Left lung (tissue), 14 donors: ENCODE data around the gene RBM27. TPM values are rescaled to one million over a fixed set of nuclear protein-coding genes. Genes with fewer than 3 reads are reported as not detected.

Experiments used
- ATAC-seq: fragments of 200-7000 bp; cut with Tn5 transposase; one replicate; pipeline ENCODE4 v1.9.1; 2020; ENCODE audit warnings: moderate library complexity
- DNase-seq, 4 donors: peaks; one replicate each; pipeline ENCODE4 v3.0.0-alpha.2; 2013 to 2020
- H3K27ac ChIP-seq, 2 donors: fragments of 200-600 bp; sonication (generic) in 1 of 2; one replicate each; pipeline versions ENCODE4 v1.5.0 to v1.8.0; 2020 to 2021
- H3K27me3 ChIP-seq, 2 donors: fragments of 200-600 bp; sonication (generic) in 1 of 2; one replicate each; pipeline versions ENCODE4 v1.5.0 to v1.8.0; 2020 to 2021
- H3K36me3 ChIP-seq, 2 donors: fragments of 200-600 bp; sonication (generic) in 1 of 2; one replicate each; pipeline versions ENCODE4 v1.5.0 to v1.8.0; 2020 to 2021
- H3K4me1 ChIP-seq, 2 donors: fragments of 200-600 bp; one replicate each; pipeline ENCODE4 v1.8.0; 2021
- H3K4me3 ChIP-seq, 2 donors: fragments of 200-600 bp; sonication (generic) in 1 of 2; one replicate each; pipeline versions ENCODE4 v1.5.0 to v1.8.0; 2020 to 2021; ENCODE audit warnings: mild to moderate bottlenecking in 1 of 2
- H3K9me3 ChIP-seq, 2 donors: fragments of 200-600 bp; sonication (generic) in 1 of 2; one replicate each; pipeline versions ENCODE4 v1.5.0 to v1.8.0; 2020 to 2021
- intact Hi-C, 2 donors: fragments of 100-400 bp; cut with DNase I; formaldehyde crosslinking; loops; one replicate each; pipeline versions ENCODE4 v1.11.2 to v1.14.2; 2022
- long read RNA-seq, 12 donors: library from polyadenylated mRNA in 2 of 12; unstranded in 2 of 12; transcript quantifications; one replicate each; pipeline ENCODE4 v2.0.0 and lab custom pipeline, GENCODE V29; 2019 to 2026
- polyA plus RNA-seq, 6 donors: library from polyadenylated mRNA; unstranded; fragments of 120-200 nt; gene quantifications; one replicate each; pipeline ENCODE4 v1.2.1, GENCODE V29; 2013; ENCODE audit not compliant: insufficient read length in 6 of 6
- total RNA-seq, 2 donors: library from RNA; stranded (reverse); fragmentation: NEBNext Ultra II Directional; extraction: Animal tissue kit (Norgen Biotek cat#: 25700); gene quantifications; one replicate each; pipeline ENCODE4 v1.2.1, GENCODE V29; 2021
- TF ChIP-seq, protein P1 (sequence below), 2 donors: fragments of 200-600 bp; sonication (generic) in 1 of 2; IDR thresholded peaks; one replicate each; pipeline versions ENCODE4 v1.5.0 to v1.8.0; 2021; ENCODE audit warnings: antibody characterized with exemption in 2 of 2
- donor health status: DM: no; HTN: yes; CAD: no.
- donor health status: DM: no; HTN: no; CAD: no.

The RBM27 gene, protein sequence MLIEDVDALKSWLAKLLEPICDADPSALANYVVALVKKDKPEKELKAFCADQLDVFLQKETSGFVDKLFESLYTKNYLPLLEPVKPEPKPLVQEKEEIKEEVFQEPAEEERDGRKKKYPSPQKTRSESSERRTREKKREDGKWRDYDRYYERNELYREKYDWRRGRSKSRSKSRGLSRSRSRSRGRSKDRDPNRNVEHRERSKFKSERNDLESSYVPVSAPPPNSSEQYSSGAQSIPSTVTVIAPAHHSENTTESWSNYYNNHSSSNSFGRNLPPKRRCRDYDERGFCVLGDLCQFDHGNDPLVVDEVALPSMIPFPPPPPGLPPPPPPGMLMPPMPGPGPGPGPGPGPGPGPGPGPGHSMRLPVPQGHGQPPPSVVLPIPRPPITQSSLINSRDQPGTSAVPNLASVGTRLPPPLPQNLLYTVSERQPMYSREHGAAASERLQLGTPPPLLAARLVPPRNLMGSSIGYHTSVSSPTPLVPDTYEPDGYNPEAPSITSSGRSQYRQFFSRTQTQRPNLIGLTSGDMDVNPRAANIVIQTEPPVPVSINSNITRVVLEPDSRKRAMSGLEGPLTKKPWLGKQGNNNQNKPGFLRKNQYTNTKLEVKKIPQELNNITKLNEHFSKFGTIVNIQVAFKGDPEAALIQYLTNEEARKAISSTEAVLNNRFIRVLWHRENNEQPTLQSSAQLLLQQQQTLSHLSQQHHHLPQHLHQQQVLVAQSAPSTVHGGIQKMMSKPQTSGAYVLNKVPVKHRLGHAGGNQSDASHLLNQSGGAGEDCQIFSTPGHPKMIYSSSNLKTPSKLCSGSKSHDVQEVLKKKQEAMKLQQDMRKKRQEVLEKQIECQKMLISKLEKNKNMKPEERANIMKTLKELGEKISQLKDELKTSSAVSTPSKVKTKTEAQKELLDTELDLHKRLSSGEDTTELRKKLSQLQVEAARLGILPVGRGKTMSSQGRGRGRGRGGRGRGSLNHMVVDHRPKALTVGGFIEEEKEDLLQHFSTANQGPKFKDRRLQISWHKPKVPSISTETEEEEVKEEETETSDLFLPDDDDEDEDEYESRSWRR
- total RNA-seq (10 to 100 TPM; 12.3 to 15.4 TPM), polyA plus RNA-seq (10 to 100 TPM; 24.4 to 30.0 (median 28.9) TPM)
- long read RNA-seq, donor 1: 0 reads
- long read RNA-seq, donor 2: 0 reads
- long read RNA-seq, donor 3: 0 reads
- long read RNA-seq, donor 4, partial matches to known transcripts: 1 of 3 reads
- long read RNA-seq, donor 4, other reads (novel, unspliced or antisense): 2 of 3 reads
- long read RNA-seq, donor 5: 0 reads
- long read RNA-seq, donor 6: 0 reads
- long read RNA-seq, donor 7: 0 reads
- long read RNA-seq, donor 8, full-length matches to known transcripts: 1 of 32 reads
- long read RNA-seq, donor 8, partial matches to known transcripts: 31 of 32 reads
- long read RNA-seq, donor 8, other reads (novel, unspliced or antisense): 0 of 32 reads
- long read RNA-seq, donor 9: 0 reads
- long read RNA-seq, donor 10, partial matches to known transcripts: 1 of 1 reads
- long read RNA-seq, donor 10, other reads (novel, unspliced or antisense): 0 of 1 reads
- long read RNA-seq, donor 11: 0 reads
- long read RNA-seq, donor 12: 0 reads

DNA sequence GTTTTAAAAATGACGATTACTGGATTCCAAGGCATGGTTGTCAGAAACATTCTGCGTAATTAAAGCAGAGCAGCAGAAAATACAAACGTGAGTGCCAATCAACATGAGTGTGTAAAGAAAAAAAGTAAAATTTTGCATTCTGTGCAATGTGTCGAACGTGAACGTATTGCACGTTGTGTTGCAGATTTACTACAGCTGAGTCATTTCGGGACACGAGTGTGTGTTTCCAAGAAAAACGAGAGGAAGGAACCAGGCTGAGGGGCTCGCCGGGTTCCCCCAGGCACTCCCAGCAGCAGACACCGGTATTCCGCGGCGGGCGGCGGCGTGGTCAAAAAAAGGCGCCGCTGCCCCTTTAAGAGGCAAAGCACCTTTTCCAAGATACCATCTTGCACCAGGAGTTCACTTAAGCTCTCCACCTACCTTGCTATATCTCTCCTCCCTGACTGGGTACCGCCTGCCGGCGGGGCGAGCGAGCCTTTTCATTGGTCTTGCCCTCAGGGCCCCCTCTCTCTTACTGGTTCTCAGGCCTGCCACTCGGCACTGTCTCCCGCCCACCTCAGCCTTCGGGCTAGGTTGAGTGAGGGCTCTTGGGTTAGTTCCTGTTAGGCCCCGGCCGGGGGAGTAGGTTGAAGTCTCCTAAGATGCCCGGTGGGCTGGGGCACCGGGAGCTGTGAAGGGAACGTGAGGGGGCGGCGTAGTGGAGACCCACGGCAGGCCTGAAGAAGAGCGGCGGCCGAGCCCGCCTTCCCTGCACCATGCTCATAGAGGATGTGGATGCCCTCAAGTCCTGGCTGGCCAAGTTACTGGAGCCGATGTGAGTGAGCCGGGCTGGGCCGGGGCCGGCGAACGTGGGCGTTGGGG is at the start of gene RBM27:
Gene RBM27, plus strand, starts transcription at position 595 of the 861 bp plus-strand sequence. Its CDS starts 161 bp downstream, at position 756.
- DNase-seq (peak; percentile 94 to 97 (median 96)), ATAC-seq (peak; percentile 100)
- intact Hi-C loops: no loop called here

DNA sequence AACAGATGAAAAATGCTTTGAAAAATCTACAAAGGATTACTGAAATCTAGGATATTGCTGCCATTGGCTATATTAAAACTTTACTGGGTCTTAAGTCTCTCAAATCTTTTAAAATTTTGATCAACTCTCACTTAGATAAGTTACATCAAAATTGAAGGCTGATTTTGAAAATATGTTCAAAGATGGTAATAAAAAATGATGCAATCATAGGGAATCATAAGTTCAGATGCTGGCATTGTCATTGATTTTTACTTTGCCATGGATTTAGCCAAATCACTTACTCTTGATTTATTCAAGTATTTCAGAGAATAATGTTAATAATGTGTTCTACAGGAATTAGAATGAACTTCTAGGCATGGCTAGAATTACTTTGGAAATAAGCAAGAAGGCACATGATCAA is 45.1 kb upstream of the RBM27 start:
- H3K36me3 ChIP-seq: peaks cover 4 to 100% of the 10 kb centered on the region in 2 donors

More for the DNA sequence above, at the start of gene RBM27:
- peaks cover 6 to 39% of the 10 kb centered on the region in 2 donors for H3K4me1 ChIP-seq
- no peaks in the 10 kb centered on the region for H3K9me3 ChIP-seq
- H3K36me3 ChIP-seq: no peaks in the 10 kb centered on the region
- H3K4me3 ChIP-seq: peak within 1 kb of the TSS; percentile 74 to 79
- peak within 1 kb of the TSS; percentile 79 to 80 for H3K27ac ChIP-seq
- TF ChIP-seq, protein P1, sequence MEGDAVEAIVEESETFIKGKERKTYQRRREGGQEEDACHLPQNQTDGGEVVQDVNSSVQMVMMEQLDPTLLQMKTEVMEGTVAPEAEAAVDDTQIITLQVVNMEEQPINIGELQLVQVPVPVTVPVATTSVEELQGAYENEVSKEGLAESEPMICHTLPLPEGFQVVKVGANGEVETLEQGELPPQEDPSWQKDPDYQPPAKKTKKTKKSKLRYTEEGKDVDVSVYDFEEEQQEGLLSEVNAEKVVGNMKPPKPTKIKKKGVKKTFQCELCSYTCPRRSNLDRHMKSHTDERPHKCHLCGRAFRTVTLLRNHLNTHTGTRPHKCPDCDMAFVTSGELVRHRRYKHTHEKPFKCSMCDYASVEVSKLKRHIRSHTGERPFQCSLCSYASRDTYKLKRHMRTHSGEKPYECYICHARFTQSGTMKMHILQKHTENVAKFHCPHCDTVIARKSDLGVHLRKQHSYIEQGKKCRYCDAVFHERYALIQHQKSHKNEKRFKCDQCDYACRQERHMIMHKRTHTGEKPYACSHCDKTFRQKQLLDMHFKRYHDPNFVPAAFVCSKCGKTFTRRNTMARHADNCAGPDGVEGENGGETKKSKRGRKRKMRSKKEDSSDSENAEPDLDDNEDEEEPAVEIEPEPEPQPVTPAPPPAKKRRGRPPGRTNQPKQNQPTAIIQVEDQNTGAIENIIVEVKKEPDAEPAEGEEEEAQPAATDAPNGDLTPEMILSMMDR (IDR thresholded peaks at IDR 0.05): peak in 1 of 2 donors; percentile 3
- H3K27me3 ChIP-seq: no peaks in the 10 kb centered on the region

DNA sequence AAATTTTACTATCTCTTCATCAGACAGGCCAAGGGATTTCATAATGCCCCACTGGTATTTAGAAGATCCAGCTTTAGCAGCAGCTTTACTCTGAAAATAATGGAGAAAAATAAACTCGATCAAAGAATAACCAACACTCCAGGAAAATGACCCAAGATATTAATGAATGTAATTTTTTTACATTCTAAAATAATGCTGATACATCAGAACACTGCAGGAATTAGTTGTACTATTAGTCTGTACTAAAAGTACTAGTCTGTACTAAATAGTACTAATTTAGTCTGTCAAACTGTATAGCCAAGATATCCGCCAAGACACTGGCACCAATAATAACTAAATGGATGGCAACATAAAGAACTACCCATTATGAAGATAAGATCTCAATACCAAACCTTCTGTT is 39.0 kb upstream of the RBM27 start:
- no peak overlapping the region for H3K4me3 ChIP-seq
- TF ChIP-seq, protein P1 (IDR thresholded peaks at IDR 0.05): no peak
- ATAC-seq (no peak), DNase-seq (no peak)
- no peaks in the 10 kb centered on the region for H3K9me3 ChIP-seq
- H3K4me1 ChIP-seq: no peaks in the 10 kb centered on the region
- H3K36me3 ChIP-seq: peaks cover 4 to 97% of the 10 kb centered on the region in 2 donors
- no peak overlapping the region for H3K27ac ChIP-seq
- no peaks in the 10 kb centered on the region for H3K27me3 ChIP-seq
- intact Hi-C loops: no loop called here

More for the DNA sequence above, 45.1 kb upstream of the RBM27 start:
- no peak for DNase-seq
- TF ChIP-seq, protein P1 (IDR thresholded peaks at IDR 0.05): no peak
- no peaks in the 10 kb centered on the region for H3K4me1 ChIP-seq
- no peak for ATAC-seq
- intact Hi-C loops: no loop called here
- H3K4me3 ChIP-seq: no peak overlapping the region
- no peak overlapping the region for H3K27ac ChIP-seq
- no peaks in the 10 kb centered on the region for H3K27me3 ChIP-seq
- no peaks in the 10 kb centered on the region for H3K9me3 ChIP-seq

DNA sequence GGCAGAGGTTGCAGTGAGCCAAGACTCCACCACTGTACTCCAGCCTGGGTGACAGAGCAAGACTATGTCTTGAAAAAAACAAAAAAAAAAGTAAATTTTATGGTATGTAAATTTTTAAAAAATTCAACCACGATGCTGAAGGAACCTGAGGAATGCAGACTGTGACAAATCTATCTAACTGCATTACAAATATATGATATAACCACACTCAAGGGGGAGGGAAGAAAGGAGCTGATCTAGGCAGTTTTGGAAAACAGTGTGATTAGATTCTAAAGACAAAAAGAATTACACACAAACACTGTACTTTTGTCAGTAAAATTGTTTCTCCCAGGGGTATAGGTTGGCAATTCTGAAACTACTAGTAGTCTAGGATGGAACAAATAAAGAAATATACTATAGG is 37.9 kb upstream of the RBM27 start:
- no peaks in the 10 kb centered on the region for H3K4me1 ChIP-seq
- no peaks in the 10 kb centered on the region for H3K27me3 ChIP-seq
- no peaks in the 10 kb centered on the region for H3K9me3 ChIP-seq
- ATAC-seq (no peak), DNase-seq (no peak)
- TF ChIP-seq, protein P1 (IDR thresholded peaks at IDR 0.05): no peak
- intact Hi-C loops: no loop called here
- H3K27ac ChIP-seq: no peak overlapping the region
- no peak overlapping the region for H3K4me3 ChIP-seq
- peaks cover 4 to 97% of the 10 kb centered on the region in 2 donors for H3K36me3 ChIP-seq
